ENCODE results near the gene CACNA1C.

CACNA1C gene

DNA sequence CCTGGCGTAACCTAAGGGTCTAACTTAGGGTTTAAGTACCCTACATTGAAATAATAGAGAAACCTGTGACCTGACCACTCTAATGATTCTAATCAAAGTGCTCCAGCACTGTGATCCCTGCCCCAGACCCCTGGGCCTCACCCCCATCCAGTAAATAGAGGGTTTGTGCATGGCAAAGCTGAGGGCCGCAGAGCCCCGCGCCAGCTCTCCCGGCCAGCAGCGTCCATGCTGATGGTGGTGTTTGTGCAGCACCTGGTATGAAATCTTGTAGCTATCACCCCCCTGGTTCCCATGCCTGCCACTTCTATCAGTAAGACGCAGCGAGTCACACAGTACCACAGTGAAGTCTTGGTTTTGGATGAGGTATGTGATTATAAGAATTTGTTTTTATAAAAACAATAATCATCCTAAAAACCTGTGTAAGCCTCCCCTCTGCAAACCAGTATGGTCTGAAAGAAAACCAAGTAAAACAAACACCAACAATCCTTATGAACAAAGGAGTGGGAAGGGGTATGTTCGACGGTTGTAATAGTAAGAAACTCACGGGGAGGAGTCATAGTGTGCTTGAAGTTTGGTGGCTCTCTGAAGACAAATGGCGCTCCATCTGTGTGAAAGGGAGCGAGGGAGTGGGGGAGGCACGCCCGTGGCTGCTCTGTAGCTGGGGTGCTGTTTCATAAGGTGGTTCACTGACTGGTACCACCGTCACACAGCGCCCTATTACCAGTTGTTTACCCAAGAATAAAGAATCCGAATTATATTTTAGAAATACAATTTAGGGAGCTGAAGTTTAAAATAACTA is 156.2 kb downstream of the CACNA1C start:
- DNase-seq: no peak

DNA sequence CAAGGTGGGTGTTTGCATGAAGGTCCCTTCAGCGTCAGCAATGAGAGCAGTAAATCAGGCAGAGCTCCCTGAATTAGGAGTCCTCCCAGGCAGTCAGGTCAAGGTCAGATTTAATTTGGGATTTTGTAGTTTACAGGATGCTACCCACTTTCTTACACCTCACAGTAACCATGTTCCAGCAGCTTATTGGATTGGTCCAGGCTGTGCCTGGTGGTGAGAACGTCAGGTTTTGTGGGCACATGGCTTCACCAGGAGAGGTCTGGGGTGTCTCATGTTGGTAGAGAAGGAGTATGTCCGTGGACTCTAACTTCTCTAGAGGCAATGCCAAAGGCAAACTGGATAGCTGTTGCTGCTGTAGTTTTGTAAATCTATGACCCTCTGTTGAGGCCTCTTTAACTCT is 158.3 kb downstream of the CACNA1C start:
- no peak for DNase-seq

DNA sequence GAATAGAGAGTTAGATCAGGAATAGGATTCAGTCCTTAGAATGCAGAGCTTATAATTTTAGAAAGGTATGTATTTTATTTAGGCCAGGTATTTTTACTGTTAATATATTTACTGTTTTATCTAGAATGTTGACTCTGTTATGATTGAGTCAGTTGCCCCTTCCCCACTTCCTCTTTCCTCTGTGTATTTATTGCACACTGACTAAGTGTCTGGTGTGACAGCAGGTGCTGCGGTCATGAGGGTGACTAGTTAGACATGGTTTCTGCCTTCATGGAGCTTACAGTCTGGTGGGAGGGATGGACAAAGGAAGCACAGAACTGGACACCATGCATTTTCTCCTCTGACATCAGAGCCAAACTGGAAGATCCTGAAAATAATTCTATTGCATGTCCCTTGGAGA is 159.8 kb downstream of the CACNA1C start:
- DNase-seq: no peak

DNA sequence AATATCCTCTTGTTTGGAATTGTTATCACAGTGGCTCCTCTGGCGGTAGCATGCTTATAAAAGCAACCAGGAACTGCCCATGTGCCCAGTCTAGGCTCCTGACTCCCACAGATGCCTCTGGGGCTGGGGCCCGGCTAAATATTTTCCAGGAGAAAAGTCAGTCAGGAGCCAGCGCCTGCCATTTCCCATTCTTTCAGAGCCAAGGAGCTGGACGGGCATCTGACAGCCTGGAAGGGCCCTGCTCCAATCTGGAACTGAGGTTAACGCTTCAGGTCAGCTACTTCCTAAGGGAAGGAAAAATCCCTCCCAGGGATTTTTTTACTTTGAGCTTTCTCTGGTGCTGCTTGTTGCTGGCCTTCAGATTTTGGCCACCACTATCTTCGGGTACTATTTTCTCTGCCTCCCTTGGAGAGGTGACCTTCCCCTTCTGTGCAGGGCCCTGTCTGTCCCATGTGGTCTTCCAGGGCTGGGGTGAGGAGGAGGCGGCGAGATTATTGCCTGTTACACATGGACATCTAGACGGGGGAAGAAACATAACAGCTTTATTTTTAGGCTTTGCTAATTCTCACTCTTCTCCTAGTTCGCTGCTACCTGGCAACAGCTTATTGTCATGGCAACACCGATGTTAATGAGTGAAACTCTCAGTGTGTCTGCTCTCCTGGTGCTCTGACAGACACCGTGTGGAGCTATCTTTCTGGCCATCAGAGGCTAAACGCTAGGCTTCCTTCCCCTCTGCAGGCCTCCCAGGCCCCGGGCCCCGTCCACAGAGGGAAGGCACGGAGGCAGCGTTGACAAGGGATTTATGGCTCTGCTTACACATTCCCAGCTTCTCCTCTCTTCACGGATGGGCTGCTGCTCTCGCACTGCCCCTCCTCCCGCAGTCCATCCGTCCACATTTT is 160.4 kb downstream of the CACNA1C start:
- no peak for DNase-seq

DNA sequence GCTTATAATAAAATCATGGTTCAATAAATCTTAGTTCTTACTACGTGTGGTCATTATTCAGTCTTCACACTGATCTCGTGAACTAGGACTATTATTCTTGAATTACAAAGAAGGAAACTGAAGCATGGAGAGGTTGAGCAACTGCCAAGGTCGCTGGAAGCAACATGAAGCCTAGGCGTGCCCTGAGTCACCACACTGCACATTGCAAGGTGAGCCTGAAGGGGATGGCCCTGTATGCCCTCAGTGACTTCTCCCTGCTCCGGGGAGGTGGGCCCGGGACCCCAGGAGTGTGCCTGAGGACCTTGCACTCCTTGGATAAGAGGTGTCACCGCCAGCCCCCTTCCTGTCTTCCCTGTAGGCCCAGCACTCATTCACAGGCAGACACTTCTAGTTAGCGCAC is 161.6 kb downstream of the CACNA1C start:
- no peak for DNase-seq

DNA sequence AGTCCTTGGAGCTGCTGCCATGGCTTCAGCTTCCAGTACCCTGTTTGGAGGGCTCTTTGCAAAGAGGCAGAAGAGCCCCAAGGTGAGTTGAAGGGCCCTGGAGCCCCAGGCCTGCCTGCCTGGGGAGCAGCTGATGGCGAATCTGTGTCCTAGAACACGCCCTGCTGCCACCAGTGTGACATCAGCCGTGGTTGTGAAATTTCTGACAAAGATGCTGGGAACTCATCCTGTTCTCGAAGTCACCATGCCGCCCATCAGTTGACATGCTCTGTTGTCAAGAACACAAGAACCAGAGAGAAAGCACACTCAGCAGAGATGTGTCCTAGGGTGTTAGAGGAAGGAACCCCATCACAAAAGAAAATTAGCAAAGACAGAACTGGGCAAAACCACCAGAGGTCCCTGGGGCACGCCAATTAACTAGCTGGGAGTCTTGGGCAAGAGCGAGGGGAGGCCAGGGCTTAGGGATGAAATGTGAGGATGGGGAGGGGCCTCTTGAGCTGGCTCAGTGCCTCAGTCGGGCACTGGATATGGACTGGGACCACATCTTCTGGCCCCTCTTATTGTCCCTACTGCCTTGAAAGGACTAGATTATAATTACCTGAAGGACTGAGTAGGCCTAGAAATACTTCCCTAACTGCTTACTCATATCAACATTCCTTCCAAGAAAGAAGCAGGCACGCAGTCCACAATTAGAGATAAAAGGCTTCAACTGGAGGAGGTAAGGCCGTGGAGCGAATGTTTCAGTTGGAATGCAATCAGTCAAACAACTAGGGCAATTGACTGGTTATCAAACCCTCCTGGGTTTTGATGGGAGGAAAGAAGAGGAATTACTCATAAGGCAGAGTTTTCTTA is 163.1 kb downstream of the CACNA1C start:
- no peak for DNase-seq

DNA sequence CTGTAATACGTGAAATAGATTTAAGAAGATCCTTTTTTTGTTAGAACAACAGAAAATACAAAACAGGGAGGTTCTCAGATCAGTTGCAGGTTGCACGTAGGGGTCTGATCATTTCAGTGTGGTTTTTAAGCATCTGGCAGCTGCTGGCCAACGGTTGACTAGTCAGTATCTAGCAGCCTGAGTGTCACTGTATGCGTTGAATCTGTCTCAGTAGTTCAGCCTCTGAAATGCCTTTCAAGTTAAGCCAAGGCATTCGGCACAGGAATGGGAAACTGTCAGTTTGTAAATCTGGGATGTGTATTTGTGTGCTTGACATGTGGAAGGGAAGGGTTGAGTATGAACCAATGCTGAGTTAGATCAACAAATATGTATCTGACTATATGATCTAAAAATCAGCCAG is 165.9 kb downstream of the CACNA1C start:
- no peak for DNase-seq

DNA sequence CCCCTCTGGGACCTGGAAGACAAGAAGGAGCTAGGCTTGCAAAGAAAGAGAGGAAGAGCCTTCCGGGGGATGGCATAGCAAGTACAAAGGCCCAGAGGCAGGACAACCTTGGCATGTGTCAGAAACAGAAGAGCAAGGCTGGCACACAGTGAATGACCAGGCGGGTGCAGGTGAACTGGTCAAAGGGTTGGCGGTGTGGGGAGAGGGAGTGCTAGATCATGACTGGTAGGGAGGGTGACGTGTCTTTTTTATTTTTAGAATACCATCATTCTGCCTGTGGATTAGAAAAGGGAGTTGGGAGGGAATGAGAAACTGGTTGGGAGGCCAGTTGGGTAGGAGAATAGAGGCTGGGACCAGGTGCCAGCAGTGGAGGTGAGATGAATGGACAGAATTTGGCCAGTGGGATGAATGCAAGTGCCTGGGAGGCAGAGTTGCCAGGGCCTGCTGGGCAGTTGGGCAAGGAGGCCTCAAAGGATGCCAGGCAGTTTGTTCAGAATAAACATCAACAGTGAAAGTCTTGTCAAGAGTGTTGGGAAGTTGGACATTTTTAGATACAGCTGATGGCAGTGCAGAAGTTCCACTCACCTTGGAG is 168.3 kb downstream of the CACNA1C start:
- no peak for DNase-seq

DNA sequence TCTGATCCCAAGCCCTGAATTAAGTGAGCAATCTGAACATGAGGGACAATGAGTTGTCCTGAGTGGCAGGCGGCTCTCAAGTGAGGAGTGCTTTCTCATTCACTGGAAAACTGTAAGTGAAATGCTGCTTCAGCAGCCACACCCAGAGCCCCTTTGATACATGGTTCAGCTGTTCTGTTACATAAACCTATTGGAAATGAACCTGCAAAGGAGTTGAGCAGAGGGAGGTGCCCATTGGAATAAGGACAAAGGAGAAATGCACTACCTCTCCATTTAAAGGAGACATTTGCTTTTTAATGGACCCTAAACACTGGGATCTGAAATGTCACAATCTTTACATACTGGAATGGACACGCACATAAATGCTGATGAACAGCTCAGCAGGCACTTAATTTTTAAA is 169.9 kb downstream of the CACNA1C start:
- no peak for DNase-seq

DNA sequence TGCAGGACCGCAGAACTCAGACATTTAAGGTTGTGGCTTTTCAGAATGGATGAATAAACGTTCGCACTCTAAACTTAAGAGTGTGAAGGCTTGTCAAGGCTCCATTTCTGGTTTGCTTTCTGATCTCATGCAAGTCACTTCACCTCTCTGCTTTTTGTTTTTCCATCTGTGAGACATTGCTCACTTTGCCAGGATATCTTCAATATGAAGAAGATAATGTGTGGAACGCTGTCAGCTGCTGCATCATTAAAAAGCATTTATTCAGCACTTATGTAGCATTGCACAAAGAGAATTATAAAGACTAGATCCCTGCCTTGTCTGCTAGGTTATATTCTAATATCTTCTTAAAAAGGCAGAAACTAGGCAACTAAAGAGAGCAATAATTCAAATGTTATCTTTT is 172.2 kb downstream of the CACNA1C start:
- no peak for DNase-seq

DNA sequence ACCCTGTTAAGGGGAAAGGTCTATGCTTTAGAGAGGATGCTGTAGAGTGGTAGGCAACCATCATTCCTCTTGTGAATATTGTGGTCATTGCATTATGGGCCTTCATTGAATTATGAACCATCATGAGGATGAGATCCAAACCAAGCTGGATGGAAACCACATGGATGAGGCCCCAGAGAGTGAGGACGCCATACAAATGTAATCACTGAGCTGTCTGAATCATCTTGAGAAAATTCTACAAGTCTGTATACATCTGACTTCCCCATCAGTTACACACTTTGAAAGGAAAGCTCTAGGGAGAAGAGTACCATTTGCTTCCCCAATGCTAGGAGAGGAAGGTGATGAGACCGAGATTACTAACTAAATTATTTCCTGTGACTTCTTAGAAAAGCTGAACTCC is 172.9 kb downstream of the CACNA1C start:
- no peak for DNase-seq

DNA sequence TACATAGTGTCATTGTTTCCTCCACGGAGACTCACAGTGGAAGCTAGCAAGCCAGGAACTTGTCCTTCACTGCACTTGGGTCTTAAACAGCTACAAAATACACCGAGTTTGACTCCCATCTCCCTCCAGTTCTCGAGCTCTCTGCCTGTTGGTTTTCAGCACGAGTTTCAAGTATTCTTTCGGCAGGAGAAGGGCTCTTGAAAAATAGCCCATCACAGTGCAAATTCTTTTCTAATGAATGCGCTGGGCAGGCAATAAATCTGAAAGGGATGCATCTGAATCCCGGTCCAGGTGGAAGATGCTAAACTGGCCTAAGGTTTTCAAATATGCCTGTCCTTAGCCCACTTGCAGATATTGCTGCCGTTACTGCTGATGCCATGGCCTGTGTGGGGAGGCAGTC is 173.9 kb downstream of the CACNA1C start:
- DNase-seq: no peak

DNA sequence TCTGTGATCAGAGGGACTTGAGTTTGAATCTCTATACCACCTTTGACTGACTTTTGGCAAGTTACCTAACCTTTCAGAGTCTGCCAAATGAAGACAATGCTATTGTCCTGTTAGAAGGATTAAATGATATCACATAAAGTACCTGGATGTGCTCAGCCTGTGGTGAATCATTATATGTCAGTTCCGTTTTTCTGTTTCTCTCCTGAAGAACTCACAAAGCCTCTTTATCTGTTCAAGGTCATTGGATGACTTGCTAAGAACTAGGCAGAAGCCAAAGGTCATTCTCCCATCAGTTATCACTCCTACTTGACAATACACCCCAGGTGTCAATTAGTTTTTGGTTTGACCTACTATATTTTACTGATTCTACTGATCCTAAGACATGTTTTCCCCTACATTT is 174.6 kb downstream of the CACNA1C start:
- DNase-seq: no peak

DNA sequence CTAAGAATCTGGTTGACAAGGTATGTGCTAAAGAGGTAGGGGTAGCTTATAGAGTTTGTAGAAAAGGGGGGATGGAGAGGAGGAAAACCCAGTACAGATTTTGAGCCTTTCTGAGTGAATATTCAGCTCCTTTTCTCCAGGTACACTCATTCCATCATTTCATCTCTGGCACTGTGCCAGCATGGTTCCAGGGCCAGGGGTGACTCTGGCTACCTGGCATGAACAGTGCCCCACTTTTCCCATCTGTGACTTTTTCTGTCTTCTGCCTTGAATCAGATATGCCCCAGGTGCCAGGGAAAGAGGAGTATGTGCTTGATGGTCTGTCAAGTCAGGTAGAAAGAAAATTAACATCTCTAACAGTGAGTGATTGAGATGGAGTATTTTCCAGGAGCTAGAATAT is 175.7 kb downstream of the CACNA1C start:
- DNase-seq: no peak

DNA sequence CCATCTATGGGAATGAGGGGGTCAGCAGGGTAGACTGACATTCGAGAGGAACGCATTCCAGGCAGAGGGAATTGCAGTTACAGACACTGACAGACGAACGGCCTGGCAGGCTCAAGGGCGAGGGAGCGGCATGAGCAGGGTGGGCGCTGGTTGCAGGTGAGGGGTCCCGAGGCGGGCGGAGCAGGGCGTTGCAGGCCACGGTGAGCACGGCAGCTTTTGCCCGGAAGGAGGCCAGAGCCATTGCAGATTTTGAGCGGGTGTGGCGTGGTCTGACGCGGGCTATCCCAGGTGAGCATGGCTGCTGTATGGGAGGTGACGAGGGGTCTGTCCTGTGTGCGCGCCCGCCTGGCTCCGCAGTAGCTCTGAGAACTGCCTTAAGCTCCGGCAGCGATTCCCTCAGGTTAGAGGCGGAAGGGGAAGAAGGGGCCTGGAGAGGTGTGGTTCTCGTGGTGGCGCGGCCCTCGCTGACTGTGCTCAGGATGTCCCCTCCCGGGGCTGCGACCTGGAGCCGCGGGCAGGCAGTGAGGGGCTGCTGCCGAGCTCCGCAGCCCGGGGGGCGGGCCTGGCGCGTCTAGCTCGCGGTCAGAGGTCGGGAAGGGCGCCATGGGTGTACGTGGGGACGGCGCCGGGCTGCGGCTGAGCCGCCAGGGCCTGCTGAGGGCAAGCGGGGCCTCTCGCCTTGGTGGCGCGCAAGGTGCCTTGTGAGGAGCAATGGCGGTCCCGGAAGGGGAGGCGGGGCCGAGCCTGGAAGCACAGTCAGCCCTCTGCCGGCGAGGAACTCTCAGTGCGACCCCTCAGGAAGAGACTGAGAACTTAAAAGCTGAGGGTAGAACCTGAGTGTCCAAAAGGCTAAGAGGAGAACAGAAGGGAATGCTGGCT is 177.1 kb downstream of the CACNA1C start:
- no peak for DNase-seq

DNA sequence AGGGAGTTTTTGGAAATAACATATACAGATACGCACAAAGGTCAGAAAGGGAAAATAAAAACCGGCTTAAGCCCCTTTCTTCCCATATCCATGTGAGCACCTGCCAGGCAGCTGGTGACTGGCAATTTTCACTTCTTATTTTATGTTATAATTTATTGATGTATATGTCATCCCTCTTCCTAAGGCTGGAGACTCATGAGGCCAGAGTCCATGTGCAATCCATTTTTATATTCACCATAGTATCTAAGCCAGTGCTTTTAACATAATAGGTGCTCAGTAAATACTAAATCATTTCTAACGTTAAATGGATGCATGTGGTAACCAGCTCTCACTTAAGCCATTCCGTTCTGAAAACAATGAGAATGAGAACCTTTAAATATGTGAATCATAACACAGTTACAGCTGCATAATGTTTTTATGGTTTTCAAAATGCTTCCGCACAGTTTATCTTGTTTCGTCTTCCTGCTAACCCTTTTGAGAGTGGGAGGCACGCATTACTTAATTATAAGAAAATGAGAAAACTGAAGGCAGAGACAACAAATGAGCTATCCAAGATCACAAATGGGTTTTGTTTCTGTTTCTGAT is 178.3 kb downstream of the CACNA1C start:
- DNase-seq: no peak

DNA sequence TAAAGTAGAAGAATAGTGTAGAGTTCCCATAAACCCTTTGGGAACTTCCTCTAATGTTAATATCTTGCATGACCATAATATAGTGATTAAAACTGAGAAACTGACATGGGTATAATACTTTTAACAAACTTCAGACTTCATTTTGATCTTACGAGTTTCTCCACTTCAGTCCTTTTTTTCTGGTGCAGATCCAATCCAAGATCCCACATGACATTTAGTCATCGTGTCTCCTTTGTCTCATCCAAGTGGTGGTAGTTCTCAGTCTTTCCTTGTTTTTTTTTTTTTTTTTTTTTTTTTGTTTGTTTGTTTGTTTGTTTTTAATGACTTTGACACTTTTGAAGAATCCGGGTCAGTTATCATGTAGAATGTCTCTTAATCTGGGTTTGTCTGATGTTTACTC is 179.2 kb downstream of the CACNA1C start:
- no peak for DNase-seq

DNA sequence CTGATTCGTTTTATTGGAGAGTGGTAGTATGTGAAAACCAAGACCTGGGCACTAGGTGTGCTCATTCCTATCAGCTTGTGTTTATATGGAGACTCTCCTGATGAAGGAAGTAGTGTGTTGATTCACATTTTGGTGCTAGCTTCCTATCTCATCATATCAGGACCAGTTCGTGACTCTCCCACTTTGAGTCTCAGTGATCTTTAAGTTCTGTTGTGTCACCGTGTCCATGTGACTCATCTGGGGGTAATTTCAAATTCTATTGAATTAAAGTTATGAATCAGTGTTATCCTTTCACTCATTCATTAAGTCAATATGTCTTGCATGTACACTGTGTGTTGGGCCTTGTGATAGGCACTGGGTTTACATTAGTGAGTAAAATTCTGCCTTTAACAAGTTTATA is 180.2 kb downstream of the CACNA1C start:
- DNase-seq: no peak

DNA sequence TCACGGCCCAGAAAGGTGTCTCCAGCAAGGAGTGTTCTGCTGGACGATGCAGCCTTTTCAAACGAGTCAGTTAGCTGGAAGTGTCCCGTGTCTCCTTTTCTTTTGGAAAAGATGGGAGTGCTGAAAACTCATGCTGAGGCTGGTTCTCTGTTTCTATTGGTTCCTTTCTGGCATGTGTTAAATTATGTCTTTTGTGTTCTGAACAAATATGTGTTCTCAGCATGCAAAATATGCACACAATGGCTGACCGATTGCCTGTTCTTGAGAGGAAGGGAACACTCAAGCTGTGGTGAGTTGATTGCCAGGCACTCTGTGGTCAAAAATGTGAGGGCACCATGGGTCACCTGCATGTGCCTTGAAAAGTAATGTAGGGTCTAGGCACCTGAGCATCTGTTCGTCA is 181.3 kb downstream of the CACNA1C start:
- DNase-seq: no peak

DNA sequence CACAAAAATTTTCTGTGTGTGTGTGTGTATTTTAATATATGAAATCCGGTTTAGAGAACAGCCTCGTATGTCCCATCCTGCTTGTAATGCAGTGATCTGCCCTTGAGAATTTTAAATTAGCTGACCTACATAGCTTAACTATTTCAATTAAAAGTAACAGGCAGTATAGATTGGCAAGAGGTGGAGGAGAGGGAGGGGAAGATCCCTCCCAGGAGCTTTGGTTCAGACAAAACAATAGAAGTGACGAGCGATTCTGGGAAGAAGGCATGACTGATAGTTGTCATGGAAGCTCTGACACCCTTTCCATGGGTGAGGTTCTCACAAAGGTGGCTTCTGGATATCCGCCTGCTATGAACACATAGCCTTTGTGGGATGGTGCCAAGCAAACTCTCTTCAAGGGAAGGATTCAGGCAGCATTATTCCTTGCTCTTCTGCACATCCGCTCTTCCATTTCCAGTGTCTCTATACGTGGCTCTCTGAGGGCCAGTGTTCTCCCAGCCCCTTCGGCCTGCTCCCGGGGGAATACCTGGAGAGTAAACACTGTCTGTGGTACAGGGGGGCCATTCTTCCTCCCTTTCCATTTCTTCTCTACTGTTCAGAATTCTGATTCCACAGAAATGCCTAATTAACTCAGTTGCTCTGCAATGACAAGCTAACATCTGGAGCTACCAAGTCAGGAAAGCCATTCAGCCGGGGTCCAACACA is 182.0 kb downstream of the CACNA1C start:
- DNase-seq: no peak
